HL-60/S4 treated with retinoic acid at 250 ng/mL for 4 days and 3 days (cell line): ENCODE results near the gene TMEM185B.
"Not testable (repeated sequence)": the region's sequence is repeated elsewhere in the genome, so short reads cannot be mapped to it uniquely, and the experiment has no call there.

Source experiments
- in situ Hi-C: fragments of 300-500 bp; cut with MboI; formaldehyde crosslinking; loops from 2 replicates; pipeline ENCODE4 v1.7.0; 2022; ENCODE audit warnings: low sequenced_read_pairs

Gene TMEM185B

DNA sequence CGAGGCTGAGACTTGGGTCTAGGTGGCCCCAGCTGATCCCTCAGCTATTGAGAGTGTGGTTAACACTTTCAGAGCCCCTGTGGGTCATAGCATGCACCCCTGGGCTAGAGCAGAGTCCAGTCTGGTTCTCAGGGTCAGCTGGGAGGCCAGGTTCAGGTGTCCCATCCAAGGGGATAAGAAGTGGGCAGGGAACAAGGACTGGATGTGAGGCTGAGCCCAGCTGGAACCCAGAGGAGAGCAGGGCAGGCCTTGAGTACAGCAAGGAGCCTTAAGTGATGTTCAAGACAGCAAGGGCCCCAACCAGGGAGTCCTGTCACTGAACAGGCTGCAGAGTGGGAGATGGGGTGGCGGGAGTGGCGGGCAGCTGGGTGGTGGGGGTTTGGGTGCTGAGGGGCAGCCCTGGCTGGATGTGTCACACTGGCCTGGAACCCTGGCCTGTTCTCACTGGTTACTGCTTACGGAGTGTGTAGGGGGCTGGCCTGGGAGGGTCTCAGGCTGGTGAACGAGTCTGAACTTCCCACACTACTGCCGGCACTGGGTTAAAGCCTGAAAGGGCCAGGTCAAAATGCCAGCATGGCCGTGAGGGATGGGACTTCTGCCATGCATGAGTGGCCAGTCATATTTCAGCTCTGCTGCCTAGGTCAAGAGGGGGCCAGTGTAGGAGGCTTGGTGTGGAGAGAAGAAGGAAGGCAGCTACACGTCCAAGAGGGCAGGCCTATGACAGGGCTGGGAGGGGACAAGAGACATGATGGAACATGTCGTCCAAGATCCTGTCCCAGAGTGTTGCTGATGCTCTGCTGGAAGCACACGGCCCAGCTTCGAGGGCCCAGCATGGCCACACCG is 13.6 kb downstream of the TMEM185B start:
- in situ Hi-C loops: no loop called here

DNA sequence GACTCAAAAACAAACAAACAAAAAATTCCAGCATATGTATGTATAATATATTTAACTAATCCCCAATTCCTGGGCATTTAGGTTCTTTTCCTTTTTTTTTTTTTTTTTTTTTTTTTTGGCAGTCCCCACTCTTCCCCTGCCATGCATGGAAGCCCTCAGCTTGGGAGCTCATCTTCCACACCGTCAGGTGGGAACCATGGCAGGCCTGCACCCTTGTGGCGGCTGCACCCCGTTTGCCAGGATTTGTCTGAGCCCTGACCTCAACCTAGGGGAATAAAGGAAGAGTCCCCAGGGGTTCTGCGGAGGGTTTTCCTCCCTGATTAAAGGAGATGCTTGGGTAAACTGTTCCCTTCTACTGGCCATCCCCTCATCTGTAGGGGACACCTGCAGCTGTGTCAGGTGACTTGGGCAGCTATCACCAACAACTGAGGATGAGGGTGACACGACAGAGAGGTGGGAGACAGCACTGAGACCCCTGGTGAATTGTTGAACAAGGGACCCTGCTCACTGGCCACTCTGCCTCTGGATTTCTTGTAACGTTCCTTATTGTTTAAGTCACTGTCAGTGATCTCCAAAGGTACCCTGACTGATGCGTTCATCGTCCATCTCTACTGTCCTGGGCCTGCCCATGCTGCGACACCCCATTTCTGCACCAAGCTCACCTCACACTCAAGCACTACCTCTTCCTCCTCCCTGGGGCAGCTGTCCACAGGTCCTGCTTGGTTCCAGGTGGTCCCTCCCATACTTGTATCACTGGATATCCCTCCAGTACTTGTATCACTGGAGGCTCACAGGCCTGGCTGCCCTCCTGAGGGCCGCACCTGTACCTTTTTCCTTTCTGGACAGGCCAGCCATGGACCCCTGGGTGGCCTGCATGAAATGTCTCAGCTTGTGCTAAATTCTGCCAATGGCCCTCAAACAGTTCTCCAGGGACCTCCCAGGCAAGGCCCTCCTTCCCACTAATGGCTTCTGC is 14.5 kb downstream of the TMEM185B start:
- in situ Hi-C loops: no loop called here

DNA sequence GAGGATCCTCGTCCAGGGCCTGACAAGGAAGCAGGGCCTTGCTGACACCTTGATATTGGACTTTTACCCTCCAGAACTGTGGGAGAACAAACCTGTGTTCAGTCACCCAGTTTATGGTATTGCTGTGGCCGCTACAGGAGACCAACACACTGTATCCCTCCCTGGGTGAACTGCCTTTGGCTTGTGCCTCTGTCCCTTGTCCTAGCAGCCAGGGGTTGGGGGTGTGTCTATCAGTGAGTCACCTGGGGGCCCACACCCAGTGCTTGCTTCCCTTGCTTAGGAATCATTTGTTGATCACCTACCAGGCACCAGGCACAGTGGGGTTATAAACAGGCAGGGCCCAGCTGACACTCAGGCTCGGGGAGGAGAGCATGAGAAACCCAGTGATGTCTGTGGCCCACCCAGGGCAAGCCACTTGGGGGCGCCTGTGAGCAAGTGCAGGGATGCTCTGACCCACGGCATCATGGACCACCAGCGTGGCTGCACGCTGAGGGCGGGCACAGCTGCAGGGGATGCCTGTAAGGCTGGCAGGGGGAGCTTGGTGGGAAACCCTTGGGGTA is 17.1 kb downstream of the TMEM185B start:
- in situ Hi-C loops: no loop called here

DNA sequence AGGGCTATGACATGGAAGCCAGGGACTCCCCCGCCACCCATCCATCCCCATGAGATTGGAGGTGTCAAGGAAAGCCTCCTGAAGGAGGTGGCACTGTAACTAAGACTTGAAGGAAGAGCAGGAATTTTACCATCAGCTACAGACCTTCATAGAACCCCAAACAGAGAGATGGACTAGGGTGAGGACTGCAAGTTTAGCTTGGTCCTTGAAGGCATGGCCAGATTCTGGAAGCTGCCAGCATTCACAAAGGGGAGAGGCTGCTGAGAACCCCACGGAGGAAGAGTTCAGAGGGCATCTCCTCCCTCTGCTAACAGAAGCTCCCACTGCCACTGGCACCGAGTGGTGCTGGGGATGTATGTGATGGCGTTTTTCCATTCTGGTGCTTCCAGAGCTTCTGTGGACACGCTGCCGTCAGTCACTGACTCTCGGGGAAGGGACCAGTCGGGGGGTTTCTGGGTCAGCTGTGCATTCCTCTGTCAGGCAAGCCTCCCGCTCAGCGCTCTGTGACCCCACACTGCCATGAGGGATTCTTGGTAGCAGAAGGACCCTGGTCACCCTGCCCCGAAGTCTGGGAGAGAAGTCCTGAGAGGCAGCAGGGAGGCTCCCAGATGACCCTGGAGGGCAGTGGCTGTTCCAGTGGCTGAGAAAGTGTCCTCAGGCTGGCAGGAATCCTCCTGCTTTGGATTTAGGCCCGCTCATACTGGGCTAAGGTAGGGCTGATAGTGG is 18.1 kb downstream of the TMEM185B start:
- in situ Hi-C loops: no loop called here

DNA sequence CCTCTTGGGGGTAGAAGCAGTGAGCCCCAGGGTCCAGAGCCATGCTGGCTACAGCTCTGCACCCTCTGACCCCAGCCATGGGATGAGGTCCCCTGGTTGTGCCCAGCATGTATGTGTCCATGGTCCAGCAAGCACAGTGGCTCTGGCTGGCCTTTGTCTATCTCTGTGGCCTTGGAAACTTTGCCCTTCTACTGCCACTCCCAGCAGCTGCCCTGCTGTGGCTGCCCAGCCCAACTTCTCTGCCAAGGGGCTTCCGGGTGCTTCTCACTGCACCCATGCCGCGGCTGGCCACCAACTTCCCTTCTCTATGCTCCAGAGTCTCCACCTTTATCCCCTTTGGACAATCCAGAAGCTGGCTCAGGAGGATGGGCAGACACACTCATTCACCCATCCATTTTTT is 18.8 kb downstream of the TMEM185B start:
- in situ Hi-C loops: no loop called here

GRCh38 chr2:120204022-120204405 is 19.2 kb downstream of the TMEM185B start:
- in situ Hi-C loops: no loop called here

DNA sequence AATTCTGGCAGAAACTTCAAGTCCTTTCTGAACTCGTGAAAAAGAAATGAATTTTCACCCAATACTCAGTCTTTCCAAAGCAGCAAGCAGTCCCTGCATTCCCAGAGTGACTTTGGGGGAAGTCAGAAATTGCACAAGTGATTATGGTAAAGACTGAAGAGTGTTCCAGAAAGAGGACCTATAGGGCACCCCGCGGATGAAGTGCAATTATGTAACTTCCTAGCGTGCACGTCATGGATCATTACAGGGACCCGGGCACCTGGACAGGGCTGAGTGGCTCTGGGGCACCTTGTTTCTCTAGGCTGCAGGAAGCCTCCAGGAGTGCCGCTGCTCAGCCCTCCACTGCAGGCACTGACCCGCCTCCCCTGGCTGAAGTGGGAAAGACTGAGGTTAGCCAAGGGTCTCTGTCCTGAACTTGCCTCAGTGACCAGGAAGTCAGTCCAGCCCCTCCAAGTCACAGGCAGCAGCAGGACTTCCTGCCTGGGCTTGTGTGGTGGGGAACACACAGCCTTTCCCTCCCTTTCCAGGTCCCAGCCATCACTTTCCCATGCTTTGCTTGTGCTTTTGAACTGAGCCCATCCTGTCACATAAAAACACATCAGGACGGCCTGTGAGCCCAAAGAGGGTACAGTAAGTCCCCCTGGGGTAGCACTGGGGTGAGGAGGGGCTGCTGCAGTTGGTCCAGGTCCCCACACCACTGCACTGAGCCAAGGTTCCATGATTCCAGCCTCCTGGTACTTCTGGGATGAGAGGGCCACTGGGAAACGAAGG is 19.8 kb downstream of the TMEM185B start:
- in situ Hi-C loops: no loop called here

GRCh38 chr2:120199817-120200459 is 23.3 kb downstream of the TMEM185B start:
- in situ Hi-C loops: not testable (repeated sequence)

- in situ Hi-C loops: no loop called here
These were observed 27.6 kb downstream of the TMEM185B start for GRCh38 chr2:120195553-120195952.

DNA sequence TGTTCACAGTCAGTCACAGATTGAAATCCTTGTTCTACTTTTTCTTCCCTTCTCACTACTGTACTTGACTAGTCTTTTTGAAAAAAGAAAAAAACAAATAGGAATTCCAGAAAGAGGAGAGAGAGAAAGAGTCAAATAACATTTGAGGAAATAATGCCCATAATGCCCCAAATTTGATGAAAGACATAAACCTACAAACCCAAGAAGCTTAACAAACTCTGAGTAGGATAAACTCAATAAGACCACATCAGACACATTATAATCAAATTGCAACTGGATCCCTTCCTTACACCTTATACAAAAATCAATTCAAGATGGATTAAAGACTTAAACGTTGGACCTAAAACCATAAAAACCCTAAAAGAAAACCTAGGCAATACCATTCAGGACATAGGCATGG is 30.9 kb downstream of the TMEM185B start:
- in situ Hi-C loops: no loop called here

DNA sequence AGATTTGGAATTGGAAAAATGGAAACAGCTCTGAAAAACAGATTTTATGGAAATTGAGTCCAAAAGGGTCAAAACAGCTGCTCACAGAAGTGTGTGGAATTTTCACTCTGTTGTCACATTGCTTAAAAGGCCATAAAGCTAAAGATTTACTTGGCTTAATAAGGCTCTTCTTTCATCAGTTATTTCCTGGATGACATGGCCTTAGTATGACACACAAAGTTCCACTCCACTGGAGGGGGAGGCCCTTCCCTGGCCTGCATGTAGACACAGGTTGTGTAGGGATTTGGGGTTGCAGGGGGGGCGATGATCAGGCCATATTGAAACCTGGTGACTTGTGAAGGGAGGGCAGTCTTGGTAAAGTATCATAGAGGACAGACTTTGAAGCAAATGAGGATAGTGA is 34.0 kb downstream of the TMEM185B start:
- in situ Hi-C loops: no loop called here

- in situ Hi-C loops: no loop called here
These were observed 41.1 kb downstream of the TMEM185B start for GRCh38 chr2:120182019-120182560.

- in situ Hi-C loops: no loop called here
These were observed 43.1 kb downstream of the TMEM185B start for GRCh38 chr2:120180066-120180465.

- in situ Hi-C loops: no loop called here
These were observed 43.8 kb downstream of the TMEM185B start for GRCh38 chr2:120179396-120179795.

DNA sequence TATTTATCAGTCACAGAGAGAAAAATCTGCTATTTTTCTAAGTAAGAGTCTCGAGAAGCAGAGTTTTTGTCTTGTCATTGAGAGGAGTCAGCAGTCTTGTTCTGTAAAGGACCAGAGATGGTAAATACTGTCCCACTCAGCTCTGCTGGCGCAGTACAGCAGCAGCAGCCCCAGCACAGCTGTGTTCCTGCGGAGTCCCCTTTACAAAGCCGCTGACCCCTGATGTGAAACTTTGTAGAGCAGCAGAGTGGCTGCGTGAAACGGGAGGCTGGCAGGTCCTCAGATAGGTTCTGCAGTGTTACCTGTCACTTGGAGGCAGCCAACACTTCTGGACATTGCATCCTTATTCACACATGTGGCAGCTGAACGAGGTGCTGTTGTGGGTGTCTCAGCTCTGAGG is 45.2 kb downstream of the TMEM185B start:
- in situ Hi-C loops: no loop called here

GRCh38 chr2:120177001-120177621 is 46.1 kb downstream of the TMEM185B start:
- in situ Hi-C loops: no loop called here

DNA sequence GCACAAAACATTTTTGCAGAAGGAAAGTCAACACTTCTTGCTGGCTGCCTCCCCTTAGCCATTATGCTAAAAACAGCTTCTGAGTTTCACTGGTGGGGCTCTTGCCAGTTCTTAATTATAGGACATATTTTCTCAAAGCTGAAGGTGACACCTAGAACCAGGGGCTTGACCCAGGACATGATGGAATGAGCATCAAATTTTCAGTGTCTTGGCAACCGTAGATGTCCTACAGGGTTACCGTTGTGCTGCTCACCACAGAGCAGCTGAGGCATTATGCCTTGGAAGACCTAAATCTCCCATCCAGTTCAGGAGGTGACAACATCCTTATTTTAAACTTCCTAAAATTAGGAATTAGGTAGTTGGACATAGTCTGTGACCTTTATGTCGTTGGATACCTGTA is 46.7 kb downstream of the TMEM185B start:
- in situ Hi-C loops: no loop called here

- in situ Hi-C loops: no loop called here
These were observed 48.1 kb downstream of the TMEM185B start for GRCh38 chr2:120174963-120175581.
